Muscle layer of colon (tissue), 2 donors: Measurements from ENCODE around the gene PPP1R14B.

ENCODE experiments used
- H3K27ac ChIP-seq: one replicate; pipeline ENCODE4 v1.7.0; 2013; ENCODE audit warnings: low read depth, mild to moderate bottlenecking, low read length, moderate library complexity
- H3K27me3 ChIP-seq, 2 donors: one replicate each; pipeline ENCODE4 v1.7.0; 2013; ENCODE audit warnings: low read length in 2 of 2, mild to moderate bottlenecking in 2 of 2; ENCODE audit not compliant: insufficient read depth in 2 of 2, control insufficient read depth in 1 of 2
- H3K36me3 ChIP-seq: one replicate; pipeline ENCODE4 v1.7.0; 2013; ENCODE audit warnings: mild to moderate bottlenecking, low read length; ENCODE audit not compliant: insufficient read depth
- H3K4me1 ChIP-seq: one replicate; pipeline ENCODE4 v1.7.0; 2013; ENCODE audit warnings: mild to moderate bottlenecking, low read length; ENCODE audit not compliant: insufficient read depth
- H3K4me3 ChIP-seq, 2 donors: one replicate each; pipeline ENCODE4 v1.7.0; 2013; ENCODE audit warnings: low read length in 2 of 2, low read depth in 1 of 2, mild to moderate bottlenecking in 1 of 2, moderate library complexity in 1 of 2
- H3K9ac ChIP-seq: one replicate; pipeline ENCODE4 v1.7.0; 2013; ENCODE audit warnings: low read length
- H3K9me3 ChIP-seq: one replicate; pipeline ENCODE4 v1.7.0; 2013; ENCODE audit warnings: mild to moderate bottlenecking, low read length
- donor health status: abdominal sarcoma.
- donor health status: Adenocarcinoma of cecum.

Gene PPP1R14B

GRCh38 chr11:64287676-64288352 lies 41.1 kb upstream of the PPP1R14B start:
- Histone ChIP-seq H3K4me3 (no peak overlapping the region), H3K4me1 (peaks cover 19% of the 10 kb centered on the region)

GRCh38 chr11:64286801-64287159 lies 40.0 kb upstream of the PPP1R14B start:
- Histone ChIP-seq H3K36me3 (peaks cover 5% of the 10 kb centered on the region), H3K9ac (no peak overlapping the region), H3K27ac (no peak overlapping the region), H3K27me3 (peaks cover 14 to 21% of the 10 kb centered on the region in 2 donors), H3K4me3 (no peak overlapping the region), H3K9me3 (no peaks in the 10 kb centered on the region), H3K4me1 (peaks cover 19% of the 10 kb centered on the region)

More at GRCh38 chr11:64287676-64288352, 41.1 kb upstream of the PPP1R14B start:
- Histone ChIP-seq H3K27me3 (peaks cover 18 to 32% of the 10 kb centered on the region in 2 donors), H3K9ac (no peak overlapping the region), H3K9me3 (no peaks in the 10 kb centered on the region), H3K36me3 (no peaks in the 10 kb centered on the region), H3K27ac (no peak overlapping the region)

DNA sequence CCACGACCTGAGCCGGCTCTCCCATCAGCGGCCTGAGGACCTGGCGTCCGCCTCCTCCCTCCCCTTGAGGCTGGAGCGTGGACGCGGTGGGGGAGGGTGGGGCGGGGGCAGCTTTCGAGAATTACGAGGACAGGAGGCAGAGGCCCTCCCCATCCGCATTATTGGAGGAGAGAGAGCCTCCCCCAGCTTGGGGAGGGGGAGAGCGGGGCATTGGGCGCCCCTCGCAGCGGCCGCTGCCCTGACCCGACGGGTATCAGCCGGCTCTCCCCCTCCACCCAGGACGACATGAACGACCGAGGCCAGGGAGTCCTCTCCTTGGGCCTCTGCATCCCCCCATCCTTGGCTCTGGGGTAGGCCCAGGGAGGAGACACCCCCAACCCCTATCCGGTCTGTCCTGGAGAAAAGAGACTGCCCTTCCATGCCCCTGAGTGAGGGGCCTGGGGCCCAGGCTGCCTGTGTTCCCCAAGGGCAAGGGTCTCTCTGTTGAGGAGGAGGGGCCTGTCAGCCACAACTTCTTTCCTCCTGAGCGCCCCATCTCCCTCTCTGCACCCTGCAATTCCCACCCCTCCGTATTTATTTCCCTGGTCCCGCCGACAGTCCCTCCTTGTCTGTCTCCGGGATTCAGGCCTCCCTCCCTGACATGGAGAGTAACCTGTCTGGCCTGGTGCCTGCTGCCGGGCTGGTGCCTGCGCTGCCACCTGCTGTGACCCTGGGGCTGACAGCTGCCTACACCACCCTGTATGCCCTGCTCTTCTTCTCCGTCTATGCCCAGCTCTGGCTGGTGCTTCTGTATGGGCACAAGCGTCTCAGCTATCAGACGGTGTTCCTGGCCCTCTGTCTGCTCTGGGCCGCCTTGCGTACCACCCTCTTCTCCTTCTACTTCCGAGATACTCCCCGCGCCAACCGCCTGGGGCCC lies 39.4 kb upstream of the PPP1R14B start:
- Histone ChIP-seq H3K27ac (peak overlapping the region; percentile 100), H3K4me1 (peaks cover 19% of the 10 kb centered on the region), H3K27me3 (peaks cover 12 to 16% of the 10 kb centered on the region in 2 donors), H3K36me3 (peaks cover 10% of the 10 kb centered on the region), H3K4me3 (peak overlapping the region; percentile 79 to 94), H3K9ac (no peak overlapping the region), H3K9me3 (no peaks in the 10 kb centered on the region)

DNA sequence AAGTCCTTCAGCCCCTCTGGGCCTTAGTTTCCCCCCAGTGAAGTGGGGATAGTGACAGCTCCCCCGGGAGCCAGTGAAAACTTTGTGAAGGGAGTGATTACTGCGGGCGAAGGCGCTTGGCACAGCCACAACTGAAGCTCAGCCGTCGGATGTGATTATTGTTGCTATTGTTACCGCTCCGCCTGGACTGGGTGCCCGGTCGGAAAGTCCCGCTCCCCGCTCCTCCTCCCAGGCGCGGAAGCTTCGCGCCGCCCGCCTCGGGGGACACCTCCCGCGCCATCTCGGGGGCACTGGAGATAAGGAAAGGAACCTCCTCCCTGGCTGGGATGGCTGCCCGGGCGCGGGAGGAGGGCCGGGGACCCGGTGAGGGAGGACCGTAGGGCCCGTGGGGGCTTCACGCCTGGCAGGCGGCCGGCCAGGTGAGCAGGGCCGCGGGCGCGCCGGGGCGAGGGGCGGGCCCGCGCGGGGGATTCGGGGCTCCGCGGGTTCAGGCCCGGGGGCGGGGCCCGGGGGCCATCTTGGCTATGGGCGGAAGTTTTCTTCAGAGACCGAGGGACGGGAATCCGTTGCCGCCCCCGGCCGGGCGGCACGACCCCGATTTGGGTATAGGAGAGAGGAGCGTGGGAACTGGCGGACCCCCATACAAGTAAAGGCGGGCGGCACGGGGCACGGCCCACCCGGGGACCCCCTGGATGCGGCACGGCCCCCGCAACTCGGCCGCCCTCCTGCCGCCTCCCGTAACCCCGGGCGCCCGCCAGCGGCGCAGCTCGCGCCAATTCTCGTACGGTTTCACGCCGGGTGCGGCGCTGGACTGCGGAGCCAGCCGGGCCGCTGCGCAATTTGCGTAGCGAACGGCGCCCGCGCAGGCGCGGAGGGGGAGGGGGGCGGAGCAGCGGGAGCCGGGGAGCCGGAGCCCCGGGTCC lies 38.5 kb upstream of the PPP1R14B start, which contains the start of gene GPR137:
Gene GPR137 (plus strand): TSS at position 887 of the 923 bp plus-strand sequence. CDS start 677 bp downstream, outside the sequence.
- Histone ChIP-seq H3K36me3 (peaks cover 10% of the 10 kb centered on the region), H3K4me1 (peaks cover 19% of the 10 kb centered on the region), H3K27ac (peak within 1 kb of the TSS; percentile 100), H3K27me3 (peaks cover 2 to 7% of the 10 kb centered on the region in 2 donors), H3K9ac (peak within 1 kb of the TSS; percentile 93), H3K4me3 (peak within 1 kb of the TSS; percentile 79 to 94), H3K9me3 (no peaks in the 10 kb centered on the region)

- Histone ChIP-seq H3K27ac (peak within 1 kb of the TSS; percentile 100), H3K27me3 (no peaks in the 10 kb centered on the region), H3K4me1 (peaks cover 19% of the 10 kb centered on the region), H3K9me3 (no peaks in the 10 kb centered on the region), H3K9ac (peak within 1 kb of the TSS; percentile 93), H3K4me3 (peak within 1 kb of the TSS; percentile 79 to 94), H3K36me3 (peaks cover 10% of the 10 kb centered on the region)
These were observed 37.6 kb upstream of the PPP1R14B start, which contains the start of gene BAD for GRCh38 chr11:64284048-64284961. Gene BAD (minus strand): TSS chr11:64284665. CDS start chr11:64284368, 297 bp downstream.

DNA sequence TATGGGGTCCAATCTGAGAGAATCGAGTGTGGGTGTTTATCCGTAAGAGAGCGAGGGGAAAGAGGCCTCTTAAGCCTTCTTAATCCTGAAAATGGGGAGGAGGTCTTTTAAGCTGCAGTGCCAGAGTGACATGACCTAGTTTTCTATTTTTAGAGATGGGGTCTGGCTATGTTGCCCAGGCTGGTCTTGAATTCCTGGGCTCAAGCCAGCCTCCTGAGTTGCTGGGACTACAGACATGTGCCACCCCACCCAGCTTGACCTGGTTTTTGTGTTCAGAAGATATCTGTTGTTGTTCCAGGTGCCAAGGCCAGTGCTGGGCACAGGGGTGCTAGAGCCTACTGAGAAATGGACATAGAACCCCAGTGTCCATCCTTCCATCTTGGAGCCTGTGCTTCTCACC lies 36.3 kb upstream of the PPP1R14B start:
- H3K4me3 ChIP-seq, result no peak overlapping the region
- no peak overlapping the region for H3K27ac ChIP-seq
- no peaks in the 10 kb centered on the region for H3K9me3 ChIP-seq
- H3K36me3 ChIP-seq, result peaks cover 16% of the 10 kb centered on the region
- peaks cover 19% of the 10 kb centered on the region for H3K4me1 ChIP-seq
- no peaks in the 10 kb centered on the region for H3K27me3 ChIP-seq
- H3K9ac ChIP-seq, result peak overlapping the region; percentile 93

- Histone ChIP-seq H3K36me3 (peaks cover 18% of the 10 kb centered on the region), H3K27ac (no peak overlapping the region), H3K4me1 (peaks cover 19% of the 10 kb centered on the region), H3K9me3 (no peaks in the 10 kb centered on the region), H3K4me3 (no peak overlapping the region), H3K27me3 (no peaks in the 10 kb centered on the region), H3K9ac (no peak overlapping the region)
These were observed 35.4 kb upstream of the PPP1R14B start for GRCh38 chr11:64281957-64282770.

DNA sequence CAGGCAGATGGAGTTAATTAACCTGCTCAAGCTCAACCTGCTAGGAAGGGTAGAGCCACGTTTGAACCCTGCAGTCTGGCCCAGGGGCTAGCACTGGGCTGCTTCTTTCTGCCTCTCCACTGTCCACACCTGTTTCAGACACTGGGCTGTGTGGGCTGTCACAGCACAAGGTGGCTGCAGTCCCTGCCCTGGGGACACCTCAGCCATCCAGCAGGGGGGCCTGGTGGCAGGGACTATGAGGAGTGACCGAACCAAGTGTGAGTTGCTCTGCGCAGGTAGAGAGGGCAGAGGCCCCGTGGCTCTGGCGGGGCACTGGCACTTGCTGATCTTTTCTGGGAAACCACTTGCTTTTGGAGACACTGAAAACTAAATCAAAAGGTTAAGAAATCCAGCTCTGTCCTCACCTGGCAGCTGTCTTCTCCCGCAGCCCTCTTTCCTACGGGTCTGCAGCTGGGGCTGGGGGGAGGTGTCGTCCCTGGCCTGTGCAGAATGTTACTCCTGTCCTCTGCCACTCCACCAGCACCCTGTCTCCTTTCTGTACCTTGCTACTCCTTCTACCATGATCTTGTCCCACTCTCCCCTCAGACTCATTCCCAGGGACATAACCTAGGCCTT lies 31.9 kb upstream of the PPP1R14B start:
- peaks cover 8% of the 10 kb centered on the region for H3K4me1 ChIP-seq
- no peak overlapping the region for H3K4me3 ChIP-seq
- H3K9ac ChIP-seq, result no peak overlapping the region
- peaks cover 35% of the 10 kb centered on the region for H3K36me3 ChIP-seq
- H3K9me3 ChIP-seq, result no peaks in the 10 kb centered on the region
- no peak overlapping the region for H3K27ac ChIP-seq
- no peaks in the 10 kb centered on the region for H3K27me3 ChIP-seq

- Histone ChIP-seq H3K27me3 (no peaks in the 10 kb centered on the region), H3K4me1 (peaks cover 4% of the 10 kb centered on the region), H3K9me3 (no peaks in the 10 kb centered on the region), H3K4me3 (no peak overlapping the region), H3K9ac (no peak overlapping the region), H3K27ac (no peak overlapping the region), H3K36me3 (peaks cover 30% of the 10 kb centered on the region)
These were observed 30.1 kb upstream of the PPP1R14B start for GRCh38 chr11:64276653-64277431.
